Uterus (tissue), 4 donors: ENCODE results near the gene NCEH1. TPM values are rescaled to one million over a fixed set of nuclear protein-coding genes. Genes with fewer than 3 reads are reported as not detected.
A peak's percentile ranks its signal among the peaks of the same experiment; 100 is the strongest.

Experiments used
- DNase-seq, 2 donors: peaks; one replicate each; pipeline ENCODE4 v3.0.0-alpha.2; 2019 to 2020
- H3K27ac ChIP-seq, 2 donors: fragments of 200-600 bp; sonication (generic); 1 replicate in 1 of 2; 2 replicates in 1 of 2; pipeline ENCODE4 v1.5.1; 2016 to 2018
- H3K27me3 ChIP-seq, 2 donors: fragments of 200-600 bp; sonication (generic); one replicate each; pipeline ENCODE4 v1.5.1; 2018 to 2019; ENCODE audit warnings: control low read depth in 1 of 2
- H3K36me3 ChIP-seq, 2 donors: fragments of 200-600 bp; sonication (generic); one replicate each; pipeline ENCODE4 v1.5.1; 2019; ENCODE audit warnings: control low read depth in 1 of 2
- H3K4me1 ChIP-seq, 2 donors: fragments of 200-600 bp; sonication (generic); one replicate each; pipeline ENCODE4 v1.5.1; 2018 to 2019; ENCODE audit warnings: control low read depth in 1 of 2
- H3K4me3 ChIP-seq, 2 donors: fragments of 200-600 bp; sonication (generic); 1 replicate in 1 of 2; 2 replicates in 1 of 2; pipeline ENCODE4 v1.5.1; 2018 to 2019; ENCODE audit warnings: mild to moderate bottlenecking in 1 of 2
- H3K9me3 ChIP-seq, 2 donors: fragments of 200-600 bp; sonication (generic); one replicate each; pipeline ENCODE4 v1.5.1; 2019; ENCODE audit warnings: control low read depth in 1 of 2
- CTCF ChIP-seq, 4 experiments: fragments of 200-600 bp in 2 of 4; fragments of 450-650 bp in 2 of 4; sonication (generic) in 2 of 4; IDR thresholded peaks; one replicate each; pipeline ENCODE4 v1.5.1; 2016 to 2019; ENCODE audit warnings: antibody characterized with exemption in 4 of 4, mild to moderate bottlenecking in 2 of 4, moderate library complexity in 1 of 4
- POLR2A ChIP-seq, 2 donors: fragments of 450-650 bp; IDR thresholded peaks; one replicate each; pipeline ENCODE4 v1.6.1; 2016; ENCODE audit warnings: antibody characterized with exemption in 2 of 2, mild to moderate bottlenecking in 1 of 2, moderate library complexity in 1 of 2
- intact Hi-C: fragments of 100-400 bp; cut with DNase I; formaldehyde crosslinking; loops from one replicate; pipeline ENCODE4 v1.15.1; 2023; ENCODE audit warnings: low total_unique reads
- total RNA-seq, 4 donors: library from RNA; depleted of rRNA in 3 of 4; stranded (reverse); fragments of >200 nt in 3 of 4; gene quantifications; one replicate each; pipeline versions ENCODE4 v1.1.0 to v1.2.4, GENCODE V29; 2014 to 2023
- donor health status: DM: yes; HTN: yes; CAD: no.

The NCEH1 gene
- total RNA-seq, 4 donors from 2014 or later: 1.8 to 5.8 (median 5.4) TPM

DNA sequence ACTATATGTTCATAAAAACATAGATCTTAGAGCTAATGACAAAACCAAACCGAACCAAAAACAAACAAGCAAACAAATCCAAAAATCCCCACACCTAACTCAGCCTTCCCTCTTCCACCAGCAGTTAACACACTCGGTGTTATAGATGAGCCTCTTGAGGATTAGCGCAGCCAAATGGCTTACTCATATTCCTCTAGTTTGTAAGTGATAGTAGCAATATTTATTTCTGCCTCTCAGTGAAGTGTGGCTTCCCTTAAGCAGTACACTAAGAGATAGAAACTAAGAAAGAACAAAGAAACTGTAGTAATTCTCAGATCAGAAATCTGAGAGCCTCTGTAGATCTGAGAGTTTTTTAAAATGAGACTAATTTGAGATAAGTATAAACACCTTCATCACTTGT is 2.4 kb upstream of the NCEH1 start:
- H3K27ac ChIP-seq: no peak overlapping the region
- intact Hi-C loops: no loop called here
- H3K36me3 ChIP-seq: no peaks in the 10 kb centered on the region
- no peak overlapping the region for H3K4me3 ChIP-seq
- DNase-seq: peak; percentile 28 to 52
- peaks cover 0 to 8% of the 10 kb centered on the region in 2 donors for H3K4me1 ChIP-seq
- TF ChIP-seq POLR2A (IDR thresholded peaks at IDR 0.05): no peak
- TF ChIP-seq CTCF (IDR thresholded peaks at IDR 0.05): no peak
- H3K27me3 ChIP-seq: no peaks in the 10 kb centered on the region
- H3K9me3 ChIP-seq: no peaks in the 10 kb centered on the region

GRCh38 chr3:172711454-172711795 is 558 bp upstream of the NCEH1 start:
- Histone ChIP-seq H3K27ac (peak overlapping the region; percentile 90 to 95), H3K4me1 (peaks cover 0 to 8% of the 10 kb centered on the region in 2 donors), H3K36me3 (no peaks in the 10 kb centered on the region), H3K9me3 (no peaks in the 10 kb centered on the region), H3K27me3 (no peaks in the 10 kb centered on the region), H3K4me3 (peak overlapping the region; percentile 71 to 75)
- TF ChIP-seq POLR2A (IDR thresholded peaks at IDR 0.05) (no peak), CTCF (IDR thresholded peaks at IDR 0.05) (no peak)
- DNase-seq: peak in 1 of 2 donors; percentile 36
- intact Hi-C loops: no loop called here

DNA sequence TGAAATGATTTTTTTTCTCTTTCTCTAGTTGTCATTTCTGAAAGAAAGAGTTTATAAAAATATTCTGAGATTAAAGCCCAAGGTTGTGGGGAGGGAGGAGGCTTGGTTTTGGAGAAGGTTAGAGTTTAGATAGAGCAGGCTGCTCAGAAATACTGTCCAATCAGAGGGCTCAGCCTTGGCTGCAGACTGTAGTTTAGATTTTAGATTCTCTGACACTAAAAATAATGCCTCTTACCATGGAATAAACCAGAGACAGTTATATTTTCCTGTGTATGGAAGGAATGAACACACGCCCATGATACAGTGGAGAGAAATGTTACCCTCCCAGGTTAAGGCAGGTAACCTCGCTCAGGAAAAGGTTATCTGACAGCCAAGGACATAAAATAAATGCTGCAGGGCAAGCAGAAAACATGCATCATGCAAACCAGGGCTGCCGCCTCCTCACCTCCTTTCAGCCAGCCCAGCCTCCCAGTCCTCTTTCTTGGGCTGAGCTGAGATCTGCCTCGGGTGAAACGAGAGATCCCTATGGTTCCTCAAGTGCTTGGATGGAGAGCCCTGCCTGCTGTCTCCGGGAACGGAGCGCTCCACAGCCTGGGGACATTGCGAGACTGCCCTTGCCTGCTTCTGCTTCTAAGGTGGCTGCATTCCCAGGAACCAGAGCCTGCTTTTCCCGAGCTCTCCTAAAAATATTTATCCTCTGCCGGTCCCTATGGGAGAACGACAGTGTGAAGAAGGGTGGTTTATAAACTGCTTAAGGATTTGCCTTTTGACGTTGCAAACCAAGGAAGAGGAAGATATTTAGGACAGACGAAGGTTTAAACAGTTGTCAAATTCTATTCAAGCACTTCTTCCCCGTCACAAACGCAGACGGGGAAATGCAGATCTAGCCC is 848 bp downstream of the NCEH1 start:
- intact Hi-C loops: no loop called here
- peaks cover 0 to 8% of the 10 kb centered on the region in 2 donors for H3K4me1 ChIP-seq
- no peaks in the 10 kb centered on the region for H3K36me3 ChIP-seq
- peak overlapping the region; percentile 71 to 75 for H3K4me3 ChIP-seq
- H3K27ac ChIP-seq: peak overlapping the region; percentile 90 to 95
- TF ChIP-seq POLR2A (IDR thresholded peaks at IDR 0.05) (no peak), CTCF (IDR thresholded peaks at IDR 0.05) (no peak)
- peak; percentile 47 to 48 for DNase-seq
- no peaks in the 10 kb centered on the region for H3K27me3 ChIP-seq
- H3K9me3 ChIP-seq: no peaks in the 10 kb centered on the region

GRCh38 chr3:172708921-172709773 is 1.7 kb downstream of the NCEH1 start:
- no peak for TF ChIP-seq POLR2A (IDR thresholded peaks at IDR 0.05)
- TF ChIP-seq CTCF (IDR thresholded peaks at IDR 0.05): no peak
- H3K36me3 ChIP-seq: no peaks in the 10 kb centered on the region
- intact Hi-C loops: no loop called here
- no peak for DNase-seq
- peak overlapping the region; percentile 90 to 95 for H3K27ac ChIP-seq
- no peaks in the 10 kb centered on the region for H3K27me3 ChIP-seq
- no peaks in the 10 kb centered on the region for H3K9me3 ChIP-seq
- peaks cover 0 to 8% of the 10 kb centered on the region in 2 donors for H3K4me1 ChIP-seq
- H3K4me3 ChIP-seq: peak overlapping the region in 1 of 2 donors; percentile 75

- H3K4me3 ChIP-seq: no peak overlapping the region
- H3K27ac ChIP-seq: no peak overlapping the region
- no peaks in the 10 kb centered on the region for H3K9me3 ChIP-seq
- H3K36me3 ChIP-seq: no peaks in the 10 kb centered on the region
- intact Hi-C loops: no loop called here
- no peak for DNase-seq
- TF ChIP-seq CTCF (IDR thresholded peaks at IDR 0.05) (no peak), POLR2A (IDR thresholded peaks at IDR 0.05) (no peak)
- peaks cover 0 to 8% of the 10 kb centered on the region in 2 donors for H3K4me1 ChIP-seq
- H3K27me3 ChIP-seq: no peaks in the 10 kb centered on the region
Observed at GRCh38 chr3:172707967-172708366, 2.9 kb downstream of the NCEH1 start.
